Measurements from ENCODE around the gene DHX8.

GRCh38 chr17:43445009-43445589 lies 38.7 kb upstream of the DHX8 start:
- TF ChIP-seq CTCF (conservative IDR thresholded peaks at IDR 0.05; ENCODE audit: low read length) = no peak
- TF ChIP-seq EZH2phosphoT487 (IDR thresholded peaks at IDR 0.05; ENCODE audit: borderline replicate concordance) = no peak

All from Loucy (cell line).